ENCODE measurements around the gene TUT7.

- TF ChIP-seq POLR2A (IDR thresholded peaks at IDR 0.05) (no peak), CTCF (IDR thresholded peaks at IDR 0.05) (no peak)
Observed at GRCh38 chr9:86256653-86257052, 97.6 kb downstream of the TUT7 start.

Measured in adrenal gland (tissue), 5 donors.